Mesenchymal stem cell (in vitro differentiated cells and primary cell): ENCODE measurements around the gene PDE6H. TPM values are rescaled to one million over a fixed set of nuclear protein-coding genes. Genes with fewer than 3 reads are reported as not detected.
A peak's percentile ranks its signal among the peaks of the same experiment; 100 is the strongest.

Experiments
- DNase-seq: peaks from one replicate; pipeline ENCODE4 v3.0.0-alpha.2; 2013
- H2AFZ ChIP-seq: one replicate; pipeline ENCODE4 v1.6.1; 2013; ENCODE audit warnings: low read depth, mild to moderate bottlenecking, control low read depth, inconsistent platforms, low read length, moderate library complexity
- H2AK5ac ChIP-seq: 2 replicates; pipeline ENCODE4 v1.6.1; 2013; ENCODE audit warnings: low read length, moderate library complexity, mild to moderate bottlenecking, inconsistent platforms; ENCODE audit not compliant: severe bottlenecking
- H2BK120ac ChIP-seq: one replicate; pipeline ENCODE4 v1.6.1; 2013; ENCODE audit warnings: low read depth, mild to moderate bottlenecking, inconsistent platforms, low read length, moderate library complexity
- H2BK12ac ChIP-seq, 2 experiments: one replicate each; pipeline ENCODE4 v1.6.1; 2013; ENCODE audit warnings: inconsistent platforms in 2 of 2, low read length in 2 of 2, mild to moderate bottlenecking in 2 of 2, moderate library complexity in 2 of 2, control low read depth in 1 of 2
- H2BK15ac ChIP-seq: one replicate; pipeline ENCODE4 v1.6.1; 2013; ENCODE audit warnings: mild to moderate bottlenecking, low read depth, inconsistent platforms; ENCODE audit not compliant: poor library complexity, severe bottlenecking
- H2BK5ac ChIP-seq: 2 replicates; pipeline ENCODE4 v1.6.1; 2013; ENCODE audit warnings: low read depth, mild to moderate bottlenecking, low read length, control low read depth, inconsistent platforms; ENCODE audit not compliant: poor library complexity, severe bottlenecking
- H3K14ac ChIP-seq, 2 experiments: one replicate each; pipeline ENCODE4 v1.6.1; 2013; ENCODE audit warnings: inconsistent platforms in 2 of 2, low read length in 2 of 2, control low read depth in 1 of 2, mild to moderate bottlenecking in 1 of 2, moderate library complexity in 1 of 2
- H3K18ac ChIP-seq, 2 experiments: one replicate each; pipeline ENCODE4 v1.6.1; 2013; ENCODE audit warnings: inconsistent platforms in 2 of 2, low read length in 2 of 2, control low read depth in 1 of 2, low read depth in 1 of 2, mild to moderate bottlenecking in 1 of 2
- H3K23ac ChIP-seq, 2 experiments: one replicate each; pipeline ENCODE4 v1.6.1; 2013; ENCODE audit warnings: inconsistent platforms in 2 of 2, low read length in 2 of 2, mild to moderate bottlenecking in 2 of 2, moderate library complexity in 2 of 2, control low read depth in 1 of 2
- H3K27ac ChIP-seq: 2 replicates; pipeline ENCODE4 v1.5.1; 2013; ENCODE audit warnings: mild to moderate bottlenecking, moderate library complexity, low read length, control low read depth, inconsistent platforms; ENCODE audit not compliant: poor library complexity, severe bottlenecking
- H3K27me3 ChIP-seq, 2 experiments: 2 replicates each; pipeline versions ENCODE4 v1.6.1 to v1.7.0; 2013; ENCODE audit warnings: low read length in 2 of 2, mild to moderate bottlenecking in 2 of 2, moderate library complexity in 2 of 2, control low read depth in 1 of 2, inconsistent platforms in 1 of 2; ENCODE audit not compliant: control insufficient read depth in 1 of 2, insufficient read depth in 1 of 2
- H3K36me3 ChIP-seq, 2 experiments: 2 replicates each; pipeline versions ENCODE4 v1.6.1 to v1.7.0; 2013; ENCODE audit warnings: low read length in 2 of 2, control low read depth in 1 of 2, inconsistent platforms in 1 of 2, low read depth in 1 of 2, mild to moderate bottlenecking in 1 of 2; ENCODE audit not compliant: insufficient read depth in 2 of 2, control insufficient read depth in 1 of 2
- H3K4ac ChIP-seq, 2 experiments: one replicate each; pipeline ENCODE4 v1.6.1; 2013; ENCODE audit warnings: inconsistent platforms in 2 of 2, low read length in 2 of 2, mild to moderate bottlenecking in 2 of 2, moderate library complexity in 2 of 2, control low read depth in 1 of 2, low read depth in 1 of 2
- H3K4me1 ChIP-seq: 2 replicates; pipeline ENCODE4 v1.6.1; 2013; ENCODE audit warnings: low read depth, low read length, control low read depth; ENCODE audit not compliant: control insufficient read depth, insufficient read depth
- H3K4me2 ChIP-seq: 2 replicates; pipeline ENCODE4 v1.6.1; 2013; ENCODE audit warnings: low read length, mild to moderate bottlenecking, inconsistent platforms; ENCODE audit not compliant: poor library complexity, severe bottlenecking
- H3K4me3 ChIP-seq, 2 experiments: 2 replicates each; pipeline versions ENCODE4 v1.5.1 to v1.7.0; 2013; ENCODE audit warnings: low read length in 2 of 2, mild to moderate bottlenecking in 2 of 2, control low read depth in 1 of 2, low read depth in 1 of 2; ENCODE audit not compliant: insufficient read depth in 1 of 2
- H3K79me1 ChIP-seq: replicated peaks from 2 replicates; pipeline ENCODE4 v1.6.1; 2013; ENCODE audit warnings: mild to moderate bottlenecking, control low read depth, low read length, inconsistent platforms; ENCODE audit not compliant: poor library complexity, severe bottlenecking
- H3K9ac ChIP-seq: 2 replicates; pipeline ENCODE4 v1.7.0; 2013; ENCODE audit warnings: mild to moderate bottlenecking, low read length, moderate library complexity
- H3K9me3 ChIP-seq: 2 replicates; pipeline ENCODE4 v1.7.0; 2013; ENCODE audit warnings: mild to moderate bottlenecking, low read length; ENCODE audit not compliant: control insufficient read depth
- H4K8ac ChIP-seq: one replicate; pipeline ENCODE4 v1.6.1; 2013; ENCODE audit warnings: inconsistent platforms, mild to moderate bottlenecking, low read length, moderate library complexity
- H4K91ac ChIP-seq: one replicate; pipeline ENCODE4 v1.6.1; 2013; ENCODE audit warnings: mild to moderate bottlenecking, low read length, inconsistent platforms
- WGBS: methylation state at CpG from one replicate; pipeline ENCODE4 v1.1.7; 2013; ENCODE audit warnings: mixed read lengths; 5-methylcytosine and 5-hydroxymethylcytosine counted together
- polyA plus RNA-seq, 2 experiments: library from polyadenylated mRNA; stranded (reverse); fragments of 200-250 nt; gene quantifications; one replicate each; pipeline ENCODE4 v1.2.3, GENCODE V29; 2013

Gene PDE6H
- polyA plus RNA-seq (2013, experiment 1 of 2), result not detected
- not detected for polyA plus RNA-seq (2013, experiment 2 of 2)

GRCh38 chr12:14972816-14973215 lies at the start of gene PDE6H:
Gene PDE6H, plus strand, starts transcription at chr12:14973042. Its CDS starts 4,971 bp downstream, at chr12:14978013.
- Histone ChIP-seq H3K23ac (no peak within 1 kb of the TSS), H2BK5ac (no peak within 1 kb of the TSS), H2BK12ac (no peak within 1 kb of the TSS), H3K4ac (no peak within 1 kb of the TSS), H2BK15ac (no peak within 1 kb of the TSS), H3K9ac (no peak within 1 kb of the TSS), H3K79me1 (no peaks in the 10 kb centered on the region), H2AFZ (no peak within 1 kb of the TSS), H2BK120ac (no peak within 1 kb of the TSS), H3K18ac (no peak within 1 kb of the TSS), H3K27me3 (no peaks in the 10 kb centered on the region), H3K4me1 (no peaks in the 10 kb centered on the region), H4K8ac (no peak within 1 kb of the TSS), H3K4me2 (no peak within 1 kb of the TSS), H3K9me3 (no peaks in the 10 kb centered on the region), H3K4me3 (no peak within 1 kb of the TSS), H3K36me3 (no peaks in the 10 kb centered on the region), H2AK5ac (no peak within 1 kb of the TSS), H3K14ac (no peak within 1 kb of the TSS), H3K27ac (no peak within 1 kb of the TSS), H4K91ac (no peak within 1 kb of the TSS)
- DNase-seq, result no peak
- 83% methylated on average over 2 of the region's 2 CpGs for WGBS

- H3K36me3 ChIP-seq, result no peaks in the 10 kb centered on the region
- no peak overlapping the region for H2AFZ ChIP-seq
- H2BK5ac ChIP-seq, result no peak overlapping the region
- H2BK120ac ChIP-seq, result no peak overlapping the region
- H3K23ac ChIP-seq, result no peak overlapping the region
- no peaks in the 10 kb centered on the region for H3K27me3 ChIP-seq
- no peak overlapping the region for H3K4ac ChIP-seq
- no peaks in the 10 kb centered on the region for H3K9me3 ChIP-seq
- H4K91ac ChIP-seq, result no peak overlapping the region
- H2AK5ac ChIP-seq, result no peak overlapping the region
- H3K4me3 ChIP-seq, result no peak overlapping the region
- no peaks in the 10 kb centered on the region for H3K79me1 ChIP-seq
- no peak overlapping the region for H3K4me2 ChIP-seq
- H2BK15ac ChIP-seq, result no peak overlapping the region
- no peak overlapping the region for H3K14ac ChIP-seq
- H3K4me1 ChIP-seq, result no peaks in the 10 kb centered on the region
- no peak overlapping the region for H3K27ac ChIP-seq
- H3K18ac ChIP-seq, result no peak overlapping the region
- no peak overlapping the region for H2BK12ac ChIP-seq
- no peak overlapping the region for H4K8ac ChIP-seq
- no peak for DNase-seq
- H3K9ac ChIP-seq, result no peak overlapping the region
- WGBS, result 92% methylated on average over 1 of the region's 2 CpGs
Observed at GRCh38 chr12:14923944-14924343, 48.9 kb upstream of the PDE6H start.

- no peak overlapping the region for H4K91ac ChIP-seq
- no peak overlapping the region for H2BK12ac ChIP-seq
- no peak overlapping the region for H3K14ac ChIP-seq
- no peak overlapping the region for H3K27ac ChIP-seq
- no peak overlapping the region for H4K8ac ChIP-seq
- no peak overlapping the region for H2BK120ac ChIP-seq
- peak overlapping the region; percentile 18 for H2AK5ac ChIP-seq
- no peaks in the 10 kb centered on the region for H3K27me3 ChIP-seq
- no peak overlapping the region for H3K4me2 ChIP-seq
- no peak overlapping the region for H3K4ac ChIP-seq
- no peaks in the 10 kb centered on the region for H3K79me1 ChIP-seq
- no peak overlapping the region for H3K9ac ChIP-seq
- H3K23ac ChIP-seq, result no peak overlapping the region
- H3K4me3 ChIP-seq, result no peak overlapping the region
- H2AFZ ChIP-seq, result no peak overlapping the region
- no peak overlapping the region for H2BK15ac ChIP-seq
- H2BK5ac ChIP-seq, result no peak overlapping the region
- 94% methylated on average over 3 of the region's 3 CpGs for WGBS
- no peaks in the 10 kb centered on the region for H3K4me1 ChIP-seq
- H3K36me3 ChIP-seq, result no peaks in the 10 kb centered on the region
- H3K18ac ChIP-seq, result no peak overlapping the region
- no peak for DNase-seq
- H3K9me3 ChIP-seq, result no peaks in the 10 kb centered on the region
Observed at GRCh38 chr12:14924541-14924940, 48.3 kb upstream of the PDE6H start.

- H2BK15ac ChIP-seq, result no peak overlapping the region
- no peak overlapping the region for H3K4ac ChIP-seq
- no peaks in the 10 kb centered on the region for H3K27me3 ChIP-seq
- H3K4me3 ChIP-seq, result no peak overlapping the region
- no peak for DNase-seq
- no peak overlapping the region for H3K4me2 ChIP-seq
- H3K9ac ChIP-seq, result no peak overlapping the region
- H3K27ac ChIP-seq, result no peak overlapping the region
- no peak overlapping the region for H4K91ac ChIP-seq
- no peak overlapping the region for H3K18ac ChIP-seq
- no peaks in the 10 kb centered on the region for H3K36me3 ChIP-seq
- no peak overlapping the region for H2AK5ac ChIP-seq
- H3K9me3 ChIP-seq, result no peaks in the 10 kb centered on the region
- 84% methylated on average over 1 of the region's 3 CpGs for WGBS
- H3K79me1 ChIP-seq, result no peaks in the 10 kb centered on the region
- H3K4me1 ChIP-seq, result peaks cover 1% of the 10 kb centered on the region
- H2BK5ac ChIP-seq, result no peak overlapping the region
- no peak overlapping the region for H3K23ac ChIP-seq
- no peak overlapping the region for H3K14ac ChIP-seq
- H2AFZ ChIP-seq, result no peak overlapping the region
- no peak overlapping the region for H2BK120ac ChIP-seq
- H2BK12ac ChIP-seq, result no peak overlapping the region
- H4K8ac ChIP-seq, result no peak overlapping the region
Observed at GRCh38 chr12:14927267-14927666, 45.6 kb upstream of the PDE6H start.
